ENCODE measurements around the gene STIP1. TPM values are rescaled to one million over a fixed set of nuclear protein-coding genes. Genes with fewer than 3 reads are reported as not detected.
A peak's percentile ranks its signal among the peaks of the same experiment; 100 is the strongest.
"Not testable (repeated sequence)": the region's sequence is repeated elsewhere in the genome, so short reads cannot be mapped to it uniquely, and the experiment has no call there.

STIP1 gene
- total RNA-seq, 1 donor from 2014 or later: 159 TPM

GRCh38 chr11:64245797-64246620 is 60.0 kb downstream of the STIP1 start:
- peak overlapping the region; percentile 87 for H3K27ac Mint-ChIP-seq
- H3K4me1 Mint-ChIP-seq: peaks cover 40% of the 10 kb centered on the region

GRCh38 chr11:64246621-64246870 is 60.6 kb downstream of the STIP1 start:
- Mint-ChIP-seq H3K27ac (peak overlapping the region; percentile 79), H3K4me1 (peaks cover 39% of the 10 kb centered on the region), H3K36me3 (ENCODE audit: low read depth) (peaks cover 22% of the 10 kb centered on the region), H3K4me3 (peak overlapping the region; percentile 85)
- DNase-seq, H3K9me3 Mint-ChIP-seq, H3K27me3 Mint-ChIP-seq: not testable (repeated sequence)
- intact Hi-C loops (cut with micrococcal nuclease): loop anchor here (1.0 to 10.0 kb wide), 4 partner anchors 16 to 528 kb away; partner anchors contain the start of genes DNAJC4, ESRRA and SF1
- ATAC-seq (ENCODE audit: low read depth): peak; percentile 7
- ChIA-PET CTCF (interaction anchor here (1.1 to 6.2 kb wide), 3 partner anchors 14 to 109 kb away, joined by 3 to 37 read pairs (median 6); partner anchors contain the start of gene FERMT3), POLR2A (interaction anchor here (0.9 to 8.7 kb wide), 11 partner anchors 16 to 89 kb away, joined by 3 to 127 read pairs (median 9); partner anchors contain the start of genes BAD, DNAJC4, ESRRA and FERMT3)

More at GRCh38 chr11:64245797-64246620, 60.0 kb downstream of the STIP1 start:
- DNase-seq: peak; percentile 50
- ChIA-PET POLR2A (interaction anchor here (0.6 to 8.7 kb wide), 23 partner anchors 11 to 1855 kb away, joined by 3 to 127 read pairs (median 4); partner anchors contain the start of genes BAD, DNAJC4, ESRRA and FERMT3), CTCF (interaction anchor here (0.8 to 6.2 kb wide), 6 partner anchors 13 to 109 kb away, joined by 3 to 37 read pairs (median 4); partner anchors contain the start of genes FERMT3 and PRDX5)
- no peak for TF ChIP-seq CTCF (IDR thresholded peaks at IDR 0.05)
- no peaks in the 10 kb centered on the region for H3K9me3 Mint-ChIP-seq
- H3K36me3 Mint-ChIP-seq (ENCODE audit: low read depth): peaks cover 22% of the 10 kb centered on the region
- H3K27me3 Mint-ChIP-seq: no peaks in the 10 kb centered on the region
- peak overlapping the region; percentile 90 for H3K4me3 Mint-ChIP-seq
- ATAC-seq (ENCODE audit: low read depth): peak; percentile 3
- intact Hi-C loops (cut with micrococcal nuclease): loop anchor here (1.0 to 10.0 kb wide), 5 partner anchors 16 to 529 kb away; partner anchors contain the start of genes DNAJC4, ESRRA and SF1

- Mint-ChIP-seq H3K27ac (peak within 1 kb of the TSS; percentile 87), H3K4me1 (peaks cover 43% of the 10 kb centered on the region), H3K9me3 (no peaks in the 10 kb centered on the region), H3K4me3 (peak within 1 kb of the TSS; percentile 90), H3K27me3 (no peaks in the 10 kb centered on the region), H3K36me3 (ENCODE audit: low read depth) (peaks cover 22% of the 10 kb centered on the region)
- intact Hi-C loops (cut with micrococcal nuclease): loop anchor here (1.0 to 10.0 kb wide), 4 partner anchors 17 to 528 kb away; partner anchors contain the start of genes DNAJC4, ESRRA and SF1
- CTCF ChIA-PET: interaction anchor here (1.1 to 6.2 kb wide), 3 partner anchors 14 to 108 kb away, joined by 3 to 37 read pairs (median 6); partner anchors contain the start of gene FERMT3
- DNase-seq (peak; percentile 78), ATAC-seq (ENCODE audit: low read depth) (peak; percentile 63)
- TF ChIP-seq CTCF (IDR thresholded peaks at IDR 0.05): no peak
- POLR2A ChIA-PET: interaction anchor here (0.6 to 8.7 kb wide), 11 partner anchors 17 to 88 kb away, joined by 3 to 127 read pairs (median 4); partner anchors contain the start of genes BAD, DNAJC4, ESRRA and FERMT3
Observed at GRCh38 chr11:64246871-64247728, 61.1 kb downstream of the STIP1 start, which contains the start of gene PPP1R14B. Gene PPP1R14B (minus strand): TSS chr11:64246943. CDS start chr11:64246673, 270 bp downstream.

- ATAC-seq (ENCODE audit: low read depth): no peak
- CTCF ChIA-PET: interaction anchor here (6.2 kb wide), 1 partner anchor 42 kb away, joined by 37 read pairs; the partner anchor contains the start of gene FERMT3
- intact Hi-C loops (cut with micrococcal nuclease): loop anchor here (10.0 kb wide), 1 partner anchor 527 kb away; the partner anchor contains the start of gene SF1
Observed at GRCh38 chr11:64247729-64248531, 62.0 kb downstream of the STIP1 start.

More at GRCh38 chr11:64247729-64248531, 62.0 kb downstream of the STIP1 start:
- POLR2A ChIA-PET: interaction anchor here (0.8 to 8.7 kb wide), 5 partner anchors 18 to 42 kb away, joined by 3 to 127 read pairs (median 19); partner anchors contain the start of genes BAD, DNAJC4, FERMT3 and NUDT22
- Mint-ChIP-seq H3K9me3 (no peaks in the 10 kb centered on the region), H3K27ac (peak overlapping the region; percentile 30), H3K4me3 (peak overlapping the region; percentile 74), H3K36me3 (ENCODE audit: low read depth) (peaks cover 19% of the 10 kb centered on the region), H3K27me3 (no peaks in the 10 kb centered on the region), H3K4me1 (peaks cover 39% of the 10 kb centered on the region)
- DNase-seq: no peak
- TF ChIP-seq CTCF (IDR thresholded peaks at IDR 0.05): no peak
